Neural progenitor cell (in vitro differentiated cells): ENCODE results near the gene IFRD1. TPM values are rescaled to one million over a fixed set of nuclear protein-coding genes. Genes with fewer than 3 reads are reported as not detected.

Source experiments
- DNase-seq: peaks from one replicate; pipeline ENCODE4 v3.0.0-alpha.2; 2016; ENCODE audit warnings: low spot score
- H2AFZ ChIP-seq: fragments of 200-600 bp; sonication (generic); replicated peaks from 2 replicates; pipeline ENCODE4 v1.6.1; 2016; ENCODE audit warnings: antibody characterized with exemption
- H3F3A ChIP-seq: fragments of 200-600 bp; sonication (generic); 2 replicates; pipeline ENCODE4 v1.6.1; 2016; ENCODE audit warnings: antibody characterized with exemption, low read depth
- H3K27ac ChIP-seq: fragments of 200-600 bp; sonication (generic); 2 replicates; pipeline ENCODE4 v1.5.1; 2016; ENCODE audit warnings: mild to moderate bottlenecking
- H3K27me3 ChIP-seq: fragments of 200-600 bp; sonication (generic); 2 replicates; pipeline ENCODE4 v1.6.1; 2016; ENCODE audit warnings: mild to moderate bottlenecking, moderate library complexity
- H3K36me3 ChIP-seq: fragments of 200-600 bp; sonication (generic); 2 replicates; pipeline ENCODE4 v1.5.1; 2016
- H3K4me1 ChIP-seq: fragments of 200-600 bp; sonication (generic); 2 replicates; pipeline ENCODE4 v1.6.1; 2016; ENCODE audit warnings: mixed run types
- H3K4me2 ChIP-seq: fragments of 200-600 bp; sonication (generic); 2 replicates; pipeline ENCODE4 v1.6.1; 2016
- H3K4me3 ChIP-seq: fragments of 200-600 bp; sonication (generic); 2 replicates; pipeline ENCODE4 v1.5.1; 2016
- H3K79me2 ChIP-seq: fragments of 200-600 bp; sonication (generic); 2 replicates; pipeline ENCODE4 v1.6.1; 2016; ENCODE audit warnings: low read depth
- H3K9ac ChIP-seq: fragments of 200-600 bp; sonication (generic); 2 replicates; pipeline ENCODE4 v1.6.1; 2016
- H3K9me3 ChIP-seq: fragments of 200-600 bp; sonication (generic); 2 replicates; pipeline ENCODE4 v1.5.1; 2016; ENCODE audit warnings: low read depth
- H4K20me1 ChIP-seq: fragments of 200-600 bp; sonication (generic); 2 replicates; pipeline ENCODE4 v1.6.1; 2016; ENCODE audit warnings: low read depth
- H3K27ac Mint-ChIP-seq: 3 replicates; pipeline ENCODE4 v1.8.0; 2021; ENCODE audit warnings: mixed read lengths
- H3K27me3 Mint-ChIP-seq: 2 replicates; pipeline ENCODE4 v1.8.0; 2022; ENCODE audit warnings: low read depth, mild to moderate bottlenecking, inconsistent platforms, moderate library complexity, mixed read lengths; ENCODE audit not compliant: insufficient read depth
- H3K36me3 Mint-ChIP-seq: 3 replicates; pipeline ENCODE4 v1.8.0; 2021; ENCODE audit warnings: mixed read lengths
- H3K4me1 Mint-ChIP-seq: 3 replicates; pipeline ENCODE4 v1.8.0; 2021; ENCODE audit warnings: mixed read lengths
- H3K4me3 Mint-ChIP-seq: 3 replicates; pipeline ENCODE4 v1.8.0; 2021; ENCODE audit warnings: mild to moderate bottlenecking, moderate library complexity, mixed read lengths
- H3K9me3 Mint-ChIP-seq: 3 replicates; pipeline ENCODE4 v1.8.0; 2020; ENCODE audit warnings: mixed read lengths
- EZH2 ChIP-seq: fragments of 200-600 bp; sonication (generic); IDR thresholded peaks from 2 replicates; pipeline ENCODE4 v1.6.1; 2017; ENCODE audit warnings: antibody characterized with exemption, mild to moderate bottlenecking, moderate library complexity
- EZH2phosphoT487 ChIP-seq: fragments of 200-600 bp; sonication (generic); IDR thresholded peaks from 2 replicates; pipeline ENCODE4 v1.6.1; 2017; ENCODE audit warnings: antibody characterized with exemption
- total RNA-seq: library from RNA; depleted of rRNA; stranded (reverse); fragments of >200 nt; gene quantifications from 2 replicates; pipeline ENCODE4 v1.2.3, GENCODE V29; 2015; ENCODE audit warnings: low replicate concordance
- TF ChIP-seq, protein P1 (sequence below): fragments of 200-600 bp; sonication (generic); IDR thresholded peaks from 2 replicates; pipeline ENCODE4 v1.5.1; 2017; ENCODE audit warnings: antibody characterized with exemption, mild to moderate bottlenecking

IFRD1 gene
- total RNA-seq, 1 donor from 2014 or later, result 110 TPM

DNA sequence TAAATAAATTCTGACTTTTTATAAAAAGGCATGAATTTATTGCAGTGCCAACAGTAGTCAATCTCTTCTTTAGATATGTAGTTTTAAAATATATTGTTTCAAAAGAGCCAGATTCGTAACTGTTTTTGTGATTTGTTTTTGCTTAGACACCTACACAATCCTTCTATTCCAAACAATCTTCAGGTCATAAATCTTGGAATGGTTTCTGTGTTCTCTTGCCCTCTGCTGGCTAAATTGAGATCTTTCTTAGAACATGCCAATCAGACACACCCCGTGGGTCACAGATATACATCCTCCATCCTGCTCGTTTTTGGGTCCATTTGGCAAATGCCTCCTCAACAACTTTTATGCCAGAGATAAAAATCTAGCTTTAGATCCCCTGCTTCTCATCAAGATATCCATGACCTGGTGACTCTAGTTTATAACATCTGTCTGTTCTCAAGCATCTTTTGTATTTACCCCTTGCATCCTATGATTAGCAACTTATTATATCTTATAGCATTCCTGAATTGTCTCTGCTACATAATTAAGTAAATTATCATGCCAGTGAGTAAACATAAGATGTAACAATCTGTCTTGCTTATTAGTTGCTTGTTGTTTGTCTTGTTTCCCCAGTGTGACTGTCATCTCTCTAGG lies 35.3 kb upstream of the IFRD1 start:
- Histone ChIP-seq H3K9ac (no peak overlapping the region), H2AFZ (no peak overlapping the region), H3F3A (no peaks in the 10 kb centered on the region), H3K79me2 (no peaks in the 10 kb centered on the region), H3K9me3 (no peaks in the 10 kb centered on the region), H3K4me1 (peaks cover 2% of the 10 kb centered on the region), H3K4me2 (no peak overlapping the region), H3K4me3 (no peak overlapping the region), H3K36me3 (no peaks in the 10 kb centered on the region), H4K20me1 (no peaks in the 10 kb centered on the region), H3K27me3 (no peaks in the 10 kb centered on the region), H3K27ac (no peak overlapping the region)
- Mint-ChIP-seq H3K4me3 (no peak overlapping the region), H3K9me3 (peaks cover 16% of the 10 kb centered on the region), H3K36me3 (no peaks in the 10 kb centered on the region), H3K27ac (no peak overlapping the region), H3K4me1 (peaks cover 8% of the 10 kb centered on the region), H3K27me3 (peaks cover 2% of the 10 kb centered on the region)
- no peak for TF ChIP-seq EZH2phosphoT487
- TF ChIP-seq, protein P1, sequence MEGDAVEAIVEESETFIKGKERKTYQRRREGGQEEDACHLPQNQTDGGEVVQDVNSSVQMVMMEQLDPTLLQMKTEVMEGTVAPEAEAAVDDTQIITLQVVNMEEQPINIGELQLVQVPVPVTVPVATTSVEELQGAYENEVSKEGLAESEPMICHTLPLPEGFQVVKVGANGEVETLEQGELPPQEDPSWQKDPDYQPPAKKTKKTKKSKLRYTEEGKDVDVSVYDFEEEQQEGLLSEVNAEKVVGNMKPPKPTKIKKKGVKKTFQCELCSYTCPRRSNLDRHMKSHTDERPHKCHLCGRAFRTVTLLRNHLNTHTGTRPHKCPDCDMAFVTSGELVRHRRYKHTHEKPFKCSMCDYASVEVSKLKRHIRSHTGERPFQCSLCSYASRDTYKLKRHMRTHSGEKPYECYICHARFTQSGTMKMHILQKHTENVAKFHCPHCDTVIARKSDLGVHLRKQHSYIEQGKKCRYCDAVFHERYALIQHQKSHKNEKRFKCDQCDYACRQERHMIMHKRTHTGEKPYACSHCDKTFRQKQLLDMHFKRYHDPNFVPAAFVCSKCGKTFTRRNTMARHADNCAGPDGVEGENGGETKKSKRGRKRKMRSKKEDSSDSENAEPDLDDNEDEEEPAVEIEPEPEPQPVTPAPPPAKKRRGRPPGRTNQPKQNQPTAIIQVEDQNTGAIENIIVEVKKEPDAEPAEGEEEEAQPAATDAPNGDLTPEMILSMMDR, result peak; percentile 72
- DNase-seq, result peak; percentile 47

DNA sequence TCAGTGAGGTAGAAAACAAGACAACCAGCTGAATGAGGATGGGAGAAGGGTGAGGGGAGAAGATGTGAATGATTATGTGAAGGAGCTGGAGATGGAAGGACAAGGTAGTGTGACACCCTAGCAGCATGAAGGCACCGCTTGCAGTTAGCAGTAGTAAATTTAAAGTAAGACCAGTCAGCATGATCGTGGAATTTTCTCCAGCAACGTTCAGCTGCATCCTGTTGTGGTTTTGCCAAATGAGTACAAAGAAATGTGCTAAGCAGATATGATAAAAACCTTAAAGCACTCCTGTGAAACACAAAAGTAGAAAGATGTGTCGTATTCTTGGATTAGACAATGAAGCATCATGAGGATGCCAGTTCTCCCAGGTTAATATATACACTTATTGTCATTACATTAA lies 34.1 kb upstream of the IFRD1 start:
- H3K4me1 Mint-ChIP-seq, result peaks cover 16% of the 10 kb centered on the region
- Histone ChIP-seq H3F3A (peaks cover 8% of the 10 kb centered on the region), H3K36me3 (no peaks in the 10 kb centered on the region), H3K4me2 (no peak overlapping the region), H3K9ac (no peak overlapping the region), H3K79me2 (no peaks in the 10 kb centered on the region), H2AFZ (no peak overlapping the region), H4K20me1 (no peaks in the 10 kb centered on the region), H3K27me3 (no peaks in the 10 kb centered on the region), H3K27ac (no peak overlapping the region), H3K9me3 (no peaks in the 10 kb centered on the region), H3K4me1 (peaks cover 14% of the 10 kb centered on the region), H3K4me3 (no peak overlapping the region)
- TF ChIP-seq, protein P1, result no peak
- no peak for TF ChIP-seq EZH2
- TF ChIP-seq EZH2phosphoT487, result no peak
- no peak for DNase-seq
- H3K27ac Mint-ChIP-seq, result no peak overlapping the region
- H3K4me3 Mint-ChIP-seq, result no peak overlapping the region
- no peaks in the 10 kb centered on the region for H3K36me3 Mint-ChIP-seq
- peaks cover 16% of the 10 kb centered on the region for H3K9me3 Mint-ChIP-seq
- H3K27me3 Mint-ChIP-seq, result peaks cover 2% of the 10 kb centered on the region

DNA sequence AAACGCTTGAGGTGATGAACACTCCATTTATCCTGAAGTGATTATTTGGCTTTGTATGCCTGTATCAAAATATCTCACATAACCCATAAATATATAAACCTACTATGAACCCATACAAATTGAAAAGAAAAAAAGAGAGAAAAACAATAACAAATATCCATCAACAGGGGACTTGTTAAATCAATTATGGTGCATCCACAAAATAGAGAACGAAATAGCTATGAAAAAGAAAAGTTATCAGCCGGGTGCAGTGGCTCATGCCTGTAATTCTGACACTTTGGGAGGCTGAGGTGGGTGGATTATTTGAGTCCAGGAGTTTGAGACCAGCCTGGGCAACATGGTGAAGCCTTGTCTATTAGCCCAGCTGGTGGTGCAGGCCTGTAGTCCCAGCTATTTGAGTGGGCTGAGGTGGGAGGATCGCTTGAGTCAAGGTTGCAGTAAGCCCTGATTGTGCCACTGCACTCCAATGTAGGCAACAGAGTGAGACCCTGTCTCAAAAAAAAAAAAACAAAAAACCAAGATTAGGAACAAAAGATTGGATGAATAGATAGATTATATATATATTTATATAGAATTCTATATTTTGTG lies 30.6 kb upstream of the IFRD1 start:
- peaks cover 37% of the 10 kb centered on the region for H3K4me1 ChIP-seq
- H4K20me1 ChIP-seq, result no peaks in the 10 kb centered on the region
- Mint-ChIP-seq H3K4me1 (peaks cover 47% of the 10 kb centered on the region), H3K4me3 (no peak overlapping the region), H3K27me3 (peaks cover 2% of the 10 kb centered on the region), H3K27ac (peak overlapping the region; percentile 75), H3K36me3 (no peaks in the 10 kb centered on the region), H3K9me3 (peaks cover 16% of the 10 kb centered on the region)
- no peak overlapping the region for H3K4me3 ChIP-seq
- H3K9ac ChIP-seq, result no peak overlapping the region
- no peak for TF ChIP-seq EZH2phosphoT487
- TF ChIP-seq, protein P1, result no peak
- TF ChIP-seq EZH2, result no peak
- peak overlapping the region; percentile 25 for H3K4me2 ChIP-seq
- H3K9me3 ChIP-seq, result no peaks in the 10 kb centered on the region
- no peaks in the 10 kb centered on the region for H3K36me3 ChIP-seq
- H3K27me3 ChIP-seq, result no peaks in the 10 kb centered on the region
- no peaks in the 10 kb centered on the region for H3K79me2 ChIP-seq
- peaks cover 21% of the 10 kb centered on the region for H3F3A ChIP-seq
- DNase-seq, result no peak
- H2AFZ ChIP-seq, result no peak overlapping the region
- no peak overlapping the region for H3K27ac ChIP-seq
